22Rv1 (cell line): ENCODE measurements around the gene MLXIP.

ENCODE experiments used
- CTCF ChIP-seq: fragments of 450-650 bp; IDR thresholded peaks from 2 replicates; pipeline ENCODE4 v1.5.1; 2017; ENCODE audit warnings: mild to moderate bottlenecking
- ZFX ChIP-seq: fragments of 450-650 bp; IDR thresholded peaks from 2 replicates; pipeline ENCODE4 v1.6.1; 2017; ENCODE audit warnings: antibody characterized with exemption, borderline replicate concordance

- TF ChIP-seq CTCF = no peak
- TF ChIP-seq ZFX = no peak
Observed at GRCh38 chr12:122130150-122130549, 51.6 kb downstream of the MLXIP start.
